Measurements from ENCODE around the gene PRRC2C. TPM values are rescaled to one million over a fixed set of nuclear protein-coding genes. Genes with fewer than 3 reads are reported as not detected.
"Not testable (repeated sequence)": the region's sequence is repeated elsewhere in the genome, so short reads cannot be mapped to it uniquely, and the experiment has no call there.

Gene PRRC2C
- 120 TPM for total RNA-seq

- ATAC-seq: peak; percentile 99
Observed at GRCh38 chr1:171485375-171486047, at the start of gene PRRC2C. TSS of gene PRRC2C (plus strand) at chr1:171485530. CDS start at chr1:171512089, 26,559 bp downstream.

- peak; percentile 91 for ATAC-seq
Observed at GRCh38 chr1:171438441-171438840, 46.9 kb upstream of the PRRC2C start.

- ATAC-seq: not testable (repeated sequence)
Observed at GRCh38 chr1:171440201-171440600, 45.1 kb upstream of the PRRC2C start.

GRCh38 chr1:171441278-171441895 is 43.9 kb upstream of the PRRC2C start:
- peak; percentile 65 for ATAC-seq

GRCh38 chr1:171446386-171446785 is 38.9 kb upstream of the PRRC2C start:
- no peak for ATAC-seq

GRCh38 chr1:171455967-171456366 is 29.4 kb upstream of the PRRC2C start:
- ATAC-seq: no peak

- no peak for ATAC-seq
Observed at GRCh38 chr1:171457412-171457811, 27.9 kb upstream of the PRRC2C start.

- no peak for ATAC-seq
Observed at GRCh38 chr1:171460018-171460620, 25.2 kb upstream of the PRRC2C start.

GRCh38 chr1:171467626-171468025 is 17.7 kb upstream of the PRRC2C start:
- ATAC-seq: no peak

GRCh38 chr1:171468120-171468750 is 17.1 kb upstream of the PRRC2C start:
- ATAC-seq: peak; percentile 77

- ATAC-seq: no peak
Observed at GRCh38 chr1:171470726-171471125, 14.6 kb upstream of the PRRC2C start.

GRCh38 chr1:171472183-171472647 is 13.1 kb upstream of the PRRC2C start:
- no peak for ATAC-seq

GRCh38 chr1:171476829-171477228 is 8.5 kb upstream of the PRRC2C start:
- ATAC-seq: no peak

- ATAC-seq: no peak
Observed at GRCh38 chr1:171477804-171478203, 7.5 kb upstream of the PRRC2C start.

GRCh38 chr1:171480035-171480434 is 5.3 kb upstream of the PRRC2C start:
- no peak for ATAC-seq

GRCh38 chr1:171484760-171485374 is 463 bp upstream of the PRRC2C start:
- ATAC-seq: peak; percentile 48

- peak; percentile 69 for ATAC-seq
Observed at GRCh38 chr1:171486048-171486519, 754 bp downstream of the PRRC2C start.

- no peak for ATAC-seq
Observed at GRCh38 chr1:171487038-171487437, 1.7 kb downstream of the PRRC2C start.

- ATAC-seq: no peak
Observed at GRCh38 chr1:171488190-171488929, 3.0 kb downstream of the PRRC2C start.

- no peak for ATAC-seq
Observed at GRCh38 chr1:171494076-171494475, 8.7 kb downstream of the PRRC2C start.

GRCh38 chr1:171495444-171495843 is 10.1 kb downstream of the PRRC2C start:
- ATAC-seq: no peak

- ATAC-seq: no peak
Observed at GRCh38 chr1:171500304-171500703, 15.0 kb downstream of the PRRC2C start.

Measured in esophagus mucosa (tissue), 1 donor.